Stimulated activated CD4-positive, alpha-beta T cell treated with anti-CD3 and anti-CD28 coated beads, Interleukin-1b, Interleukin-23, amount 100 ng/mL, for 1 hour (primary cell): ENCODE results near the gene JMJD4.

Experiments
- DNase-seq, 2 donors: peaks; one replicate each; pipeline ENCODE4 v3.0.0-alpha.2; 2020; ENCODE audit warnings: low read depth in 2 of 2

JMJD4 gene

GRCh38 chr1:227753999-227754711 is 19.1 kb upstream of the JMJD4 start:
- no peak for DNase-seq

- DNase-seq = no peak
Observed at GRCh38 chr1:227749916-227750710, 15.0 kb upstream of the JMJD4 start.

GRCh38 chr1:227749225-227749624 is 14.1 kb upstream of the JMJD4 start:
- DNase-seq = no peak

- no peak for DNase-seq
Observed at GRCh38 chr1:227748496-227749182, 13.5 kb upstream of the JMJD4 start.

- no peak for DNase-seq
Observed at GRCh38 chr1:227747948-227748495, 12.9 kb upstream of the JMJD4 start.

GRCh38 chr1:227747382-227747781 is 12.3 kb upstream of the JMJD4 start:
- no peak for DNase-seq

GRCh38 chr1:227746676-227747075 is 11.6 kb upstream of the JMJD4 start:
- no peak for DNase-seq

- no peak for DNase-seq
Observed at GRCh38 chr1:227745568-227746265, 10.6 kb upstream of the JMJD4 start.

- no peak for DNase-seq
Observed at GRCh38 chr1:227744668-227745067, 9.6 kb upstream of the JMJD4 start.

GRCh38 chr1:227742738-227743715 is 7.9 kb upstream of the JMJD4 start:
- DNase-seq = no peak

- DNase-seq = no peak
Observed at GRCh38 chr1:227741166-227741870, 6.2 kb upstream of the JMJD4 start.

GRCh38 chr1:227740401-227740960 is 5.4 kb upstream of the JMJD4 start:
- no peak for DNase-seq

GRCh38 chr1:227739636-227740035 is 4.5 kb upstream of the JMJD4 start:
- DNase-seq = no peak

GRCh38 chr1:227738820-227739219 is 3.7 kb upstream of the JMJD4 start:
- no peak for DNase-seq

- DNase-seq = no peak
Observed at GRCh38 chr1:227736814-227737432, 1.8 kb upstream of the JMJD4 start.

GRCh38 chr1:227735539-227736285 is 610 bp upstream of the JMJD4 start:
- no peak for DNase-seq

GRCh38 chr1:227734546-227734855 is 601 bp downstream of the JMJD4 start:
- DNase-seq = no peak

GRCh38 chr1:227733751-227734545 is 1.2 kb downstream of the JMJD4 start:
- DNase-seq = no peak
